Measurements from ENCODE around the gene NTM.

- TF ChIP-seq, protein P1, sequence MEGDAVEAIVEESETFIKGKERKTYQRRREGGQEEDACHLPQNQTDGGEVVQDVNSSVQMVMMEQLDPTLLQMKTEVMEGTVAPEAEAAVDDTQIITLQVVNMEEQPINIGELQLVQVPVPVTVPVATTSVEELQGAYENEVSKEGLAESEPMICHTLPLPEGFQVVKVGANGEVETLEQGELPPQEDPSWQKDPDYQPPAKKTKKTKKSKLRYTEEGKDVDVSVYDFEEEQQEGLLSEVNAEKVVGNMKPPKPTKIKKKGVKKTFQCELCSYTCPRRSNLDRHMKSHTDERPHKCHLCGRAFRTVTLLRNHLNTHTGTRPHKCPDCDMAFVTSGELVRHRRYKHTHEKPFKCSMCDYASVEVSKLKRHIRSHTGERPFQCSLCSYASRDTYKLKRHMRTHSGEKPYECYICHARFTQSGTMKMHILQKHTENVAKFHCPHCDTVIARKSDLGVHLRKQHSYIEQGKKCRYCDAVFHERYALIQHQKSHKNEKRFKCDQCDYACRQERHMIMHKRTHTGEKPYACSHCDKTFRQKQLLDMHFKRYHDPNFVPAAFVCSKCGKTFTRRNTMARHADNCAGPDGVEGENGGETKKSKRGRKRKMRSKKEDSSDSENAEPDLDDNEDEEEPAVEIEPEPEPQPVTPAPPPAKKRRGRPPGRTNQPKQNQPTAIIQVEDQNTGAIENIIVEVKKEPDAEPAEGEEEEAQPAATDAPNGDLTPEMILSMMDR (conservative IDR thresholded peaks at IDR 0.05; ENCODE audit: low read depth, low read length), result no peak
- TF ChIP-seq EZH2 (IDR thresholded peaks at IDR 0.05; ENCODE audit: borderline replicate concordance, low read depth, low read length, poor library complexity, severe bottlenecking), result no peak
These were observed 14.2 kb upstream of the NTM start for GRCh38 chr11:131356206-131356605.
